ENCODE measurements around the gene ATP2A1. TPM values are rescaled to one million over a fixed set of nuclear protein-coding genes. Genes with fewer than 3 reads are reported as not detected.

Gene ATP2A1
- total and polyA plus RNA-seq, 7 donors: 169 to 2,539 (median 1,569) TPM

DNA sequence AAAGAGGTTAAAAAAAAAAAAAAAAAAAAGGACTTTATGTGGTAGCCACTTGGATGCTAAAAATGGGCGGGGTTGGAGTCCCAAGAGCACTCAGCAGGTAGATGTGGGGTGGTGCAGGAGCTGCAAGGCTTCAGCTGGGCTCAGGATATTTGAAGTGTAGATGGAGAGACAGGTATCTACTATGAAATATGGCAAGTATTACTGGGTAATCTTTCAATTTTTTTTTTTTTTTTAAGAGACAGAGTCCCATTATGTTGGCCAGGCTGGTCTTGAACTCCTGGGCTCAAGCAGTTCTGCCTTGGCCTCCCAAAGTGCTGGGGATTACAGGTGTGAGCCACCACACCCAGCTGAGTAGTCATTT, 39.8 kb upstream of the ATP2A1 start:
- Histone ChIP-seq H3K36me3 (ENCODE audit: insufficient read depth in 1 of 2, low read depth in 1 of 2) (peaks cover 9 to 81% of the 10 kb centered on the region in 2 donors), H3K4me1 (no peaks in the 10 kb centered on the region), H3K9me3 (no peaks in the 10 kb centered on the region), H3K27me3 (ENCODE audit: insufficient read depth in 3 of 3, low read length in 2 of 3) (no peaks in the 10 kb centered on the region), H3K4me3 (no peak overlapping the region), H3K27ac (no peak overlapping the region)
- no peak for ATAC-seq
- TF ChIP-seq, protein P1, sequence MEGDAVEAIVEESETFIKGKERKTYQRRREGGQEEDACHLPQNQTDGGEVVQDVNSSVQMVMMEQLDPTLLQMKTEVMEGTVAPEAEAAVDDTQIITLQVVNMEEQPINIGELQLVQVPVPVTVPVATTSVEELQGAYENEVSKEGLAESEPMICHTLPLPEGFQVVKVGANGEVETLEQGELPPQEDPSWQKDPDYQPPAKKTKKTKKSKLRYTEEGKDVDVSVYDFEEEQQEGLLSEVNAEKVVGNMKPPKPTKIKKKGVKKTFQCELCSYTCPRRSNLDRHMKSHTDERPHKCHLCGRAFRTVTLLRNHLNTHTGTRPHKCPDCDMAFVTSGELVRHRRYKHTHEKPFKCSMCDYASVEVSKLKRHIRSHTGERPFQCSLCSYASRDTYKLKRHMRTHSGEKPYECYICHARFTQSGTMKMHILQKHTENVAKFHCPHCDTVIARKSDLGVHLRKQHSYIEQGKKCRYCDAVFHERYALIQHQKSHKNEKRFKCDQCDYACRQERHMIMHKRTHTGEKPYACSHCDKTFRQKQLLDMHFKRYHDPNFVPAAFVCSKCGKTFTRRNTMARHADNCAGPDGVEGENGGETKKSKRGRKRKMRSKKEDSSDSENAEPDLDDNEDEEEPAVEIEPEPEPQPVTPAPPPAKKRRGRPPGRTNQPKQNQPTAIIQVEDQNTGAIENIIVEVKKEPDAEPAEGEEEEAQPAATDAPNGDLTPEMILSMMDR (IDR thresholded peaks at IDR 0.05): no peak
- no peak for DNase-seq
- intact Hi-C loops (cut with DNase I): no loop called here
- 98 to 100% (median 100%) methylated on average over 1 of the region's 1 CpG for WGBS, 3 donors

DNA sequence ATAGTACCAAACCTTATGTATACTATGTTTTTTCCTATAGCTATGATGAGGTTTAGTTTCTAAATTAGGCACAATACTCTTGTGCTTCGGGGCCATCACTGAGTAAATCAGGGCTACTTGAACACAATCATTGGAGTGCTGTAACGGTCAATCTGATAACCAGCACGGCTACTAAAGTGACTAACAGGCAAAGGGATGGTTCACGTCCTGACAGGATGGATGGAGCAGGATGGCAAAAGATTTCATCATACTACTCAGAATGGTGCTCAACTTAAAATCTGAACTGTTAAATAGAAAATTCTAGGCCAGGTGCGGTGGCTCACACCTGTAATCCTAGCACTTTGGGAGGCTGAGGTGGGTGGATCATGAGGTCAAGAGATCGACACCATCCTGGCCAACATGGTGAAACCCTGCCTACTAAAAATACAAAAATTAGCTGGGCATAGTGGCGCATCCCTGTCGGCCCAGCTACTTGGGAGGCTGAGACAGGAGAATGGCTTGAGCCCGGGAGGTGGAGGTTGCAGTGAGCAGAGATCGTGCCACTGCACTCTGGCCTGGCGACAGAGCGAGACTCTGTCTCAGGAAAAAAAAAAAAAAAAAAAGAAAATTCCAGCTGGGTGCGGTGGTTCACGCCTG, 39.2 kb upstream of the ATP2A1 start:
- Histone ChIP-seq H3K4me3 (no peak overlapping the region), H3K27me3 (ENCODE audit: insufficient read depth in 3 of 3, low read length in 2 of 3) (no peaks in the 10 kb centered on the region), H3K36me3 (ENCODE audit: insufficient read depth in 1 of 2, low read depth in 1 of 2) (peaks cover 8 to 81% of the 10 kb centered on the region in 2 donors), H3K9me3 (no peaks in the 10 kb centered on the region), H3K4me1 (no peaks in the 10 kb centered on the region), H3K27ac (no peak overlapping the region)
- ATAC-seq (no peak), DNase-seq (no peak)
- TF ChIP-seq, protein P1 (IDR thresholded peaks at IDR 0.05): no peak
- intact Hi-C loops (cut with DNase I): no loop called here
- 92 to 95% (median 94%) methylated on average over 14 of the region's 14 CpGs for WGBS, 3 donors

DNA sequence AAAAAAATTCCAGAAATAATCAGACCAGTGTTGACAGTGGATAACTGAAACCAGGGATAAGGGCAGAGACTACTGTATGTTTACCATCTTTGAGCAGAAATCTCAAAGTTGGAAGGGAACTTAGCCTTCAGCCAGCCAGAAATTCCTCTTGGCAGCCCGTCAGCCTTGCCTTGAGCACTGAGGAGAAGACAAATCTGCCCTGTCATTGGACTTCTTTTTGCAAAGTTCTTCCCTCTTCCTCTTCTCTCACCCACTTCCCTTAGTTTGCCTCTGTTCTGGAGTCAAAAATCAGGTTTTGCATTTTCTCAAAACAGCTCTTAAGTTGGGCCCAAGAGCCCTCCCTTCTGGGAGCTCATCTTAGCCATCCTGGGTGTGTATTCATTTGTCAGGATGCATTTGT, 38.4 kb upstream of the ATP2A1 start:
- ATAC-seq: no peak
- no peak for DNase-seq
- TF ChIP-seq, protein P1 (IDR thresholded peaks at IDR 0.05): no peak
- Histone ChIP-seq H3K36me3 (ENCODE audit: insufficient read depth in 1 of 2, low read depth in 1 of 2) (peaks cover 10 to 81% of the 10 kb centered on the region in 2 donors), H3K4me3 (no peak overlapping the region), H3K27me3 (ENCODE audit: insufficient read depth in 3 of 3, low read length in 2 of 3) (no peaks in the 10 kb centered on the region), H3K27ac (no peak overlapping the region), H3K4me1 (peaks cover 2% of the 10 kb centered on the region), H3K9me3 (no peaks in the 10 kb centered on the region)
- intact Hi-C loops (cut with DNase I): no loop called here
- 32 to 67% (median 59%) methylated on average over 1 of the region's 1 CpG for WGBS, 3 donors

DNA sequence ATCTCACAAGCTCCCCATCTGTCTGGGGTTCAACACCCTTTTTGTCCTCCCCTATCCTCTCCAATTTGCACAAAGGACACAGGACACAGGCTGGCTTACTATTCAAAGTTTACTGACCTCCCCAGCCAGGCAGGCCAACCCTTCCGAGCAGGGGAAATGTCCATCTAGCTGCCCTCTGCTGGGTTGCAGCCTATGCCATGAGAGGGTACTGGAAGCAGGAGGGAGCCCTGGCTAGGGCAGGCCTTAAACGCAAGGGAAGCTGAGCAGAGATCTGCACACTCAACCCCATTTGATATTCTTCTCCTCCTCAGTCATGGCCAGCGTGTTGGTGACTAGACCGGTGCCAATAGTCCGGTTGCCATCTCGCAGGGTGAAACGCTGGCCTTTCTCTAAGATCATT, 35.6 kb upstream of the ATP2A1 start:
- 86 to 95% (median 93%) methylated on average over 7 of the region's 7 CpGs for WGBS, 3 donors
- TF ChIP-seq, protein P1 (IDR thresholded peaks at IDR 0.05): no peak
- ATAC-seq: no peak
- Histone ChIP-seq H3K4me1 (peaks cover 17% of the 10 kb centered on the region), H3K4me3 (no peak overlapping the region), H3K9me3 (no peaks in the 10 kb centered on the region), H3K36me3 (ENCODE audit: insufficient read depth in 1 of 2, low read depth in 1 of 2) (peaks cover 10 to 61% of the 10 kb centered on the region in 2 donors), H3K27ac (no peak overlapping the region), H3K27me3 (ENCODE audit: insufficient read depth in 3 of 3, low read length in 2 of 3) (no peaks in the 10 kb centered on the region)
- intact Hi-C loops (cut with DNase I): loop anchor here in 1 of 2 donors (2.0 kb wide), 1 partner anchor 14 kb away; no protein-coding TSS in a partner anchor
- no peak for DNase-seq

DNA sequence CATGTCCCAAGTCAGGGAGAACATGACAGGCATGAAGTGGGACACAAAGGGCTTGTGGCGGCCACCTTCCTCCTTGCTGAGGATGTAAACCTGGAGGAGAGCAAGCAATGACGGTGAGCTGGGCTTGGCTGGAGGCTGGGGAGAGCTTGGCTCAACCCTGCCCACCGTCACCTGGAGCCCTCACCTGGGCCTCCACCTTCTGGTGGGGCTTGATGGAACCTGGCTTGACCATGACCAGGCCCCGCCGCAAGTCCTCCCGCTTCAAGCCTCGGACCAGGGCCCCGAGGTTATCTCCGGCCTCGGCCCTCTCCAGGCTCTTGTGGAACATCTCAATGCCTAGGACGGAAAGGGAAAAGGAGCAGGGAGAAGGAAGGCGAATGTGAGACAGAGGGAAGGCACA, 34.5 kb upstream of the ATP2A1 start:
- Histone ChIP-seq H3K36me3 (ENCODE audit: insufficient read depth in 1 of 2, low read depth in 1 of 2) (peaks cover 6 to 51% of the 10 kb centered on the region in 2 donors), H3K27ac (no peak overlapping the region), H3K4me3 (no peak overlapping the region), H3K27me3 (ENCODE audit: insufficient read depth in 3 of 3, low read length in 2 of 3) (no peaks in the 10 kb centered on the region), H3K9me3 (no peaks in the 10 kb centered on the region), H3K4me1 (peaks cover 19% of the 10 kb centered on the region)
- DNase-seq: peak in 1 of 2 donors; percentile 53
- 89 to 94% (median 92%) methylated on average over 11 to 12 of the region's 12 CpGs for WGBS, 3 donors
- no peak for ATAC-seq
- intact Hi-C loops (cut with DNase I): loop anchor here (2.0 kb wide), 2 partner anchors 15 to 19 kb away; no protein-coding TSS in a partner anchor
- TF ChIP-seq, protein P1 (IDR thresholded peaks at IDR 0.05): no peak

Data from psoas muscle (tissue), 8 donors.